ENCODE measurements around the gene DDX50. TPM values are rescaled to one million over a fixed set of nuclear protein-coding genes. Genes with fewer than 3 reads are reported as not detected.

The DDX50 gene
- total RNA-seq, 4 donors from 2014 or later: 35.2 to 43.5 (median 42.4) TPM

DNA sequence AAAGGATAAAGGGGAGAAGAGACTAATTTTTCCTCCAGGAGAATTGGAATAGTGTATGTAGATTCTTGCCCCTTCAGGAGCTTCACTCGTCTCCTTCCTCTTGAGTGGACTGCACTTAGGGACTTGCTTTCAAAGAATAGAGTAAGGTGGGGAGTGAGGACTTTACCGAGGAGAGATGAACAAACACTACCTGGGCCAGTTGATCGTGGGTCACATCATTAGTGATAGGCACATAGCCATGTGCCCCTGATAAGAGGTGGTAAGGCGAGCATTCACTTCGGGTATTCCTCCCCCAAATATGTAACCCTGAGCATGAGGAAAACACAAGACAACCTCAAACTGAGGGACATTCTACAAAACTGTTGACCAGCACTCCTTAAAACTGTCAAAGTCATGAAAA lies 72.9 kb downstream of the DDX50 start:
- TF ChIP-seq, protein P1, sequence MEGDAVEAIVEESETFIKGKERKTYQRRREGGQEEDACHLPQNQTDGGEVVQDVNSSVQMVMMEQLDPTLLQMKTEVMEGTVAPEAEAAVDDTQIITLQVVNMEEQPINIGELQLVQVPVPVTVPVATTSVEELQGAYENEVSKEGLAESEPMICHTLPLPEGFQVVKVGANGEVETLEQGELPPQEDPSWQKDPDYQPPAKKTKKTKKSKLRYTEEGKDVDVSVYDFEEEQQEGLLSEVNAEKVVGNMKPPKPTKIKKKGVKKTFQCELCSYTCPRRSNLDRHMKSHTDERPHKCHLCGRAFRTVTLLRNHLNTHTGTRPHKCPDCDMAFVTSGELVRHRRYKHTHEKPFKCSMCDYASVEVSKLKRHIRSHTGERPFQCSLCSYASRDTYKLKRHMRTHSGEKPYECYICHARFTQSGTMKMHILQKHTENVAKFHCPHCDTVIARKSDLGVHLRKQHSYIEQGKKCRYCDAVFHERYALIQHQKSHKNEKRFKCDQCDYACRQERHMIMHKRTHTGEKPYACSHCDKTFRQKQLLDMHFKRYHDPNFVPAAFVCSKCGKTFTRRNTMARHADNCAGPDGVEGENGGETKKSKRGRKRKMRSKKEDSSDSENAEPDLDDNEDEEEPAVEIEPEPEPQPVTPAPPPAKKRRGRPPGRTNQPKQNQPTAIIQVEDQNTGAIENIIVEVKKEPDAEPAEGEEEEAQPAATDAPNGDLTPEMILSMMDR (IDR thresholded peaks at IDR 0.05; ENCODE audit: low read depth): no peak

DNA sequence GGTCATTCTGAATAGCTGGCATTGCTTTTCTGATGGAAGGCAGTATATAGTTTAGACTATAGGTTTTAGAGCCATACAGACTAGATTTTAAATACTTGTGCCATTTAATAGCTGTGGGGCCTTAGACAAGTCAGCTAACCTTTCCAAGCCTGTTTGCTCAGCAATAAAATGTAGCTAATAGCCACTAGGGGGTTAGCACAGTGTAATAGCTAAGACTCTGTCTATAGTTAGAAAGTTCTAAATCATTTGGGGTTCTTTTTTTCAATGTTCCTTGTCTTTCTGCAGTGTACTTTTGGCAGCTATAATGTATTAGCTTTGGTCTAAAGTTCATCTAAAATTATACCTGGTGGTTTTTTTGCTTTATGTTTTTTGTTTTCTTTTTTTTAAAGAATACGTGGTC lies 80.0 kb downstream of the DDX50 start:
- TF ChIP-seq, protein P1 (IDR thresholded peaks at IDR 0.05; ENCODE audit: low read depth): no peak

DNA sequence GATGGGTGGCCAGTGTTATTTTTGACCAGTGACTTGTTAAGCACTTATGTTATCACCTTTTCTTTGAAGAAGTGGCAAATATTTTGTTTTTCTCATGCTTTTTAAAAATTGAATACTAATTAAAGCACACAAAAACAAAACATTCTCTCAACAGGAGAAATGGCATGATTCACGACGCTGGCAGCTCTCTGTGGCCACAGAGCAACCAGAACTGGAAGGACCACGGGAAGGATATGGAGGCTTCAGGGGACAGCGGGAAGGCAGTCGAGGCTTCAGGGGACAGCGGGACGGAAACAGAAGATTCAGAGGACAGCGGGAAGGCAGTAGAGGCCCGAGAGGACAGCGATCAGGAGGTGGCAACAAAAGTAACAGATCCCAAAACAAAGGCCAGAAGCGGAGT lies 81.3 kb downstream of the DDX50 start:
- TF ChIP-seq, protein P1 (IDR thresholded peaks at IDR 0.05; ENCODE audit: low read depth): no peak

DNA sequence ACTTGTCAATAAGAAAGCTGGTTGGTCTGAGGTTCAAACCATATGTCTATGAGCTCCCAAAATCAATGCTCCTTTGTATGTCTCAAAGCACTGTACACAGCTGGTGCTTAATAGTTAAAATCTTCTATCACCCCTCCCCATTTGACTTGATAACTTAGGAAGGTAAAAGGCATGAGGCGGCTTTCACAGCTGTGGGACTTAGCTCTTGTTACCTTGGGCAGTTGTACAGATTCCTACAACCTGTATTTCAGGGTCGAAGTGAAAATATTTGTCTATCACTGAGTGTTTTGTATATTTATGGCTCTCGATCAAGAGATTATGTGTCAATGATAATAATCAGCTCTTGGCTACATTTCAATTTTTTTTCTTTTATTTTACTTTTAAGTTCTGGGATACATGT lies 86.5 kb downstream of the DDX50 start:
- TF ChIP-seq, protein P1 (IDR thresholded peaks at IDR 0.05; ENCODE audit: low read depth): no peak

DNA sequence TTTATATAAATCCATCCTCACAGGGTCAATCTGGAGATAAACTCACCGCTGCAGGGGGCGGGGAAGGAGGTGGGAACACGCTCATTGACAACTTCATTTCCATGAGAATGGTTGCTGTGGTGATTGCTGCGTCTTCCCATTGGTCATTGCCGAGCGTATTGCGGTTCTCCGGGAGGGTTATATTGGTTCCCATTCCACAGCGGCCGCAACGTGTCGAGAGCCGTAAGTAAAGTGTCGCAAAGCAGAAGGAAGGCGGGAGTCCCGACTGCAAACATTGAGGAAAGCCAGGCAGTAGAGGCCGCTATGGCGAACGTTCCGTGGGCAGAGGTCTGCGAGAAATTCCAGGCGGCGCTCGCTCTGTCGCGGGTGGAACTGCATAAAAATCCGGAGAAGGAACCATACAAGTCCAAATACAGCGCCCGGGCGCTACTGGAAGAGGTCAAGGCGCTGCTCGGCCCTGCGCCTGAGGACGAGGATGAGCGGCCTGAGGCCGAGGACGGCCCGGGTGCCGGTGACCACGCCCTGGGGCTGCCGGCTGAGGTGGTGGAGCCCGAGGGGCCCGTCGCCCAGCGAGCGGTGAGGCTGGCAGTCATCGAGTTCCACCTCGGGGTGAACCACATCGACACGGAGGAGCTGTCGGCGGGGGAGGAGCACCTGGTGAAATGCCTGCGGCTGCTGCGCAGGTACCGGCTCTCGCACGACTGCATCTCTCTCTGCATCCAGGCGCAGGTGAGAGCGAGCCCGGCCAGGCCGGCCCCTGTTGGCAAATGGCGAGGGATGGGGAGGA lies 87.6 kb downstream of the DDX50 start, which contains the start of gene KIFBP:
TSS of gene KIFBP (plus strand) at position 274 of the 787 bp plus-strand sequence. CDS start at position 304, 30 bp downstream.
- TF ChIP-seq, protein P1 (IDR thresholded peaks at IDR 0.05; ENCODE audit: low read depth): no peak

DNA sequence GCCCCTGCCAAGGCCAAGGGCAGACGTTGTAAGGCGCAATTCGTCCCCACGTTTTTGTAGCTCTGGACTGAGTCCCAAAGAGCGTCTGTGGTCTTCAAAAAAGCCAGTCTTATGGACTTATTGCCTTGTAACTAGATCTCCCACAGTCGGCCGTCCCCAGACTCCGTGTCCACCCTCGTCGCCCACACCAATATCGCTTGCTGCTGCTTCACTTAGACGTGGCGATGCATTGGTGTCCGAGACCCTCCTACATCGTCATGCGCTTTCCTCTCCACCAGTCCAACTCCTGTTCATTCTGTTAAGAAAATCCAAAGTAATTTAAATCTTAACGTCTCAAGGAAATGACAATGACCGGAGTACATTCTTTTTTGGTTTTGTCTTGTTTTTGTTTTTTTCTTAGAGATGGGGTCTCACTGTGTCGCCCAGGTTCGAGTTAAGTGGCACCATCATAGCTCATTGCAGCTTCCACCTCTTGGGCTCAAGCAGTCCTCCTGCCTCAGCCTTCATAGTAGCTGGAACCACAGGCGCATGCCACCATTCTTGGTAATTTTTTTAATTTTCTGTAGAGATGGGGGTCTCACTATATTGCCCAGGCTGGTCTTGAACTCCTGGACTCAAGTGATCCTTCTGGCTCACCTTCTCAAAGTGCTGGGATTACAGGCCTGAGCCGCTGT lies 88.3 kb downstream of the DDX50 start:
- TF ChIP-seq, protein P1 (IDR thresholded peaks at IDR 0.05; ENCODE audit: low read depth): no peak
